Epithelial cell of prostate (primary cell): ENCODE data around the gene CTIF.

Source experiments
- DNase-seq: peaks from one replicate; pipeline ENCODE4 v3.0.0-alpha.2; 2011; ENCODE audit warnings: low read depth, low spot score
- H3K27ac ChIP-seq: fragments of 450-650 bp; 2 replicates; pipeline ENCODE4 v1.5.1; 2017; ENCODE audit warnings: mild to moderate bottlenecking

CTIF gene

GRCh38 chr18:48693006-48693405 lies 154.2 kb downstream of the CTIF start:
- H3K27ac ChIP-seq, result no peak overlapping the region
- DNase-seq, result no peak

GRCh38 chr18:48693625-48694262 lies 154.9 kb downstream of the CTIF start:
- no peak for DNase-seq
- no peak overlapping the region for H3K27ac ChIP-seq

- DNase-seq, result no peak
These were observed 155.5 kb downstream of the CTIF start for GRCh38 chr18:48694295-48694694.

GRCh38 chr18:48695671-48696070 lies 156.8 kb downstream of the CTIF start:
- no peak for DNase-seq
- no peak overlapping the region for H3K27ac ChIP-seq

More at GRCh38 chr18:48694295-48694694, 155.5 kb downstream of the CTIF start:
- no peak overlapping the region for H3K27ac ChIP-seq

- H3K27ac ChIP-seq, result no peak overlapping the region
- DNase-seq, result no peak
These were observed 157.4 kb downstream of the CTIF start for GRCh38 chr18:48696218-48696617.

- H3K27ac ChIP-seq, result no peak overlapping the region
- no peak for DNase-seq
These were observed 158.6 kb downstream of the CTIF start for GRCh38 chr18:48697441-48697840.

- H3K27ac ChIP-seq, result no peak overlapping the region
- no peak for DNase-seq
These were observed 159.9 kb downstream of the CTIF start for GRCh38 chr18:48698707-48699106.

GRCh38 chr18:48699761-48700160 lies 160.9 kb downstream of the CTIF start:
- DNase-seq, result no peak
- H3K27ac ChIP-seq, result no peak overlapping the region

GRCh38 chr18:48700446-48700845 lies 161.6 kb downstream of the CTIF start:
- no peak overlapping the region for H3K27ac ChIP-seq
- no peak for DNase-seq

- DNase-seq, result no peak
These were observed 163.7 kb downstream of the CTIF start for GRCh38 chr18:48702346-48703027.

DNA sequence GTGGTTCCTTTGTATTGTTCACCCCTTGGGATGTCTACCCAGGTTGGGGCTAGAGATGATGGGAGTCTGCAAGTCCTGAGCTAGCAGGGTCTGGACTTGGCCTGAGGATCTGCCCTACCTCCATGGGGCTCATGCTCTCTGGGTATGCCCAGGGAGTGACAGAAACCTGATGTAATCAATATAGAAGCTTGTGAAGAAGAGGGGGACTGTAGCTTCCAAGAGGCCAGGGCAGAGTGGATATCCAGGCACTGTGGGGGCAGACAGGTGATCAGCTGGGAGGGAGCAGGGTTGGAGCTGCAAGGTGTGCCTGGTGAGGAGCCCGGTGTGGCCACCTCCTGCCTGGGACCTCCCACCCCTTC lies 164.2 kb downstream of the CTIF start:
- no peak overlapping the region for H3K27ac ChIP-seq
- DNase-seq, result no peak

More at GRCh38 chr18:48702346-48703027, 163.7 kb downstream of the CTIF start:
- no peak overlapping the region for H3K27ac ChIP-seq

DNA sequence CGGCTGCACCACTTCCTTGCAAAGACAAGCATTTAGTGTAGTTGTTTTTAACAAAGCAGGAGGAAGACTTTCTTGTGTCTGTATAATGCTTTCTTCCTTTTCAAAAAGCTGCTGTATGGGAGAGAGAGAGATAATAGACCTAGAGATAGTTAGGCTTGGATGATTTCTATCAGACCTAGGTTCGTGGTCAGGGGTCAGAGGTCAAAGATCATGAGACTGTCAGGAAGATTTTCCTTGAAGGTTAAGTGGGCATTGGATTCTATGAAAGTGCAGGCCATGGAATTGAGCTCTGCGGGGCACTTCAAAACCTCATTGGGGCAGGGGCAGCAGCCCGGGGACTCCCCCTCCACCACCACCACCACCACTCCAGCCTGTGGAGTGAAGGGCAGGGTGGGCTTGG lies 164.6 kb downstream of the CTIF start:
- H3K27ac ChIP-seq, result no peak overlapping the region
- no peak for DNase-seq

GRCh38 chr18:48705043-48705442 lies 166.2 kb downstream of the CTIF start:
- no peak overlapping the region for H3K27ac ChIP-seq
- DNase-seq, result no peak

DNA sequence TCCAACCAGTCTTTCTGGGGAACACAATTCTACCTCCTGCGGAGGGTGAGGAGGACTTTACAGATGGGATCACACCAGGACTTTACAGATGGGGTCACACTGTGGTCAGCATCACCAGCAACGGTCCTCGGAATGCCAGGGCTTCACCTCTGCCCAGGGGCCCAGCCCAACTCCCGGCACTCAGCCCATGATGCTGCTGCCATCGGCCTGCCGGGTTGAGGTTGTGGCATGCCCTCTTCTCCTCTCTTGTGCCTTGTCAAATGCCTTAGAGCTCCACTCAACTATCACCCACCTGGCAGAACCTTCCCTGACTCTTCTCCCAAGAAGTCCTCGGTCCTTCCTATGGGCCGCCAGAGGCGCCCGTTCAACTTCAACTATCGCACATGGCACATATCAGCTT lies 166.7 kb downstream of the CTIF start:
- H3K27ac ChIP-seq, result no peak overlapping the region
- no peak for DNase-seq

- DNase-seq, result no peak
- H3K27ac ChIP-seq, result no peak overlapping the region
These were observed 167.9 kb downstream of the CTIF start for GRCh38 chr18:48706731-48707130.

DNA sequence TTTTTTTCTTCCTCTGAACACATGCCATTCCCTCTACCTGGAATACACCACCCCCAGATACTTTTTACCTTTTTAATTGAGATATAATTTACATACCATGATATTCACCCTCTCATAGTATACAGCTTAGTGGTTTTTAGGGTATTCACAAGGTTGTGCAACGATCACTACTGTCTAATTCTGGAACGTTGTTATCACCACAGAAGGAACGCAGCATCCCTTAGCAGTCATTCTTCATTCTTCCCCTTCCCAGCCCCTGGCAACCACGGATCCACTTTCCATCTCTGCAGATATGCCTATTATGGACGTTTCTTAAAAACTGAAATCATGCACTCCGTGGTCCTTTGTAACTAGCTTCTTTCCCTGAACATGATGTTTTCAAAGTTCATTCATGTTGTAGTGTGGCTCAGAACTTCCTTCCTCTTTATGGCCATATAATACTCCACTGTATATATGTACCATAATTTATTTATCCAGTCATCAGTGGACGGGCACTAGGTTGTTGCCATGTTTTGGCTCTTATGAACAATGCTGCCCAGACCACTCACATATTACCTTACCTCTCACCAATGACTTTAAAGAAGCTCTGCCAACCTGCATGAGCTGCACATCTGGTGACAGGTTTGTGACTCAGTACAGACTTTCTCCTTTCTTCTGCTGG lies 168.9 kb downstream of the CTIF start:
- no peak overlapping the region for H3K27ac ChIP-seq
- DNase-seq, result no peak

- no peak for DNase-seq
- H3K27ac ChIP-seq, result no peak overlapping the region
These were observed 170.0 kb downstream of the CTIF start for GRCh38 chr18:48708807-48709206.

DNA sequence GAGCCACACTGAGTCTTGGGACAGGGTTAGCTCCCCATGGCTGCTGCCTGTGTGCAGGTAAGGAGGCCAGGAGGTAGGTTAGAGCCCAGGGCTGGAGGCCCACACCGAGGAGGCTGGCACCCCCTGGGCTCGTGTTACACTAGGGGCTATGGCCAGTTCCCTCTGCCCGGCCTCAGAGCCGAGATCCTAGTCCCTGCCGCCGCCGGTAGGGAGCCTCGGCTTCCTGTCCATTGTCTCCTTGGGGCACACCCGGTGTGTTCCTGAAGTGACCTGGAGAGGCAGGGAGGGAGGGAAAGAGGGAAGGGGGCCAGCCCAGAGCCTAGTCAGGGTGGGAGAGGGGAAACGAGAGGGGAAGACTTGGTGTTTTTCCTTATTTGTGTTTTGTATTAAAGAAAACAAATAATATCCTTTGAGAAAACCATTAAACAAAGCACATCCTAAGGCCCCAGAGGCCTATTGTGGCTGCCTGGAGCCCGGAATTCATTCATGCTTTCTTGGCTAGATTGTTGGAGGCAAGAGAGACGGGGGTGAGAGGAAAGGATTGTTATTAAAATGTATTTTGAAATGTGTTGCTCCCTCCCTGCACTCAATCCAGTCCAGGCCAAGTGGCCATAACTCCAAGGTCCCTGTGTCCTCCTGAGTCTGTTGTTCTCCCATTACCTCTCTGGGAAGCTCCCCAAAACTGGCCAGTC lies 170.7 kb downstream of the CTIF start:
- no peak for DNase-seq
- no peak overlapping the region for H3K27ac ChIP-seq

GRCh38 chr18:48711651-48712486 lies 173.0 kb downstream of the CTIF start:
- no peak overlapping the region for H3K27ac ChIP-seq
- no peak for DNase-seq

- DNase-seq, result no peak
- no peak overlapping the region for H3K27ac ChIP-seq
These were observed 174.5 kb downstream of the CTIF start for GRCh38 chr18:48713309-48713708.
